ENCODE data around the gene N4BP3.
"Not testable (repeated sequence)": the region's sequence is repeated elsewhere in the genome, so short reads cannot be mapped to it uniquely, and the experiment has no call there.

The N4BP3 gene

GRCh38 chr5:178113141-178113787, at the start of gene N4BP3:
TSS of gene N4BP3 (plus strand) at chr5:178113532. CDS start at chr5:178119584, 6,052 bp downstream.
- DNase-seq: peak; percentile 88

- DNase-seq: no peak
These were observed 45.6 kb upstream of the N4BP3 start for GRCh38 chr5:178067755-178068154.

GRCh38 chr5:178068293-178068692, 45.0 kb upstream of the N4BP3 start:
- peak; percentile 70 for DNase-seq

- DNase-seq: peak; percentile 13
These were observed 43.4 kb upstream of the N4BP3 start for GRCh38 chr5:178069909-178070308.

- DNase-seq: no peak
These were observed 42.2 kb upstream of the N4BP3 start for GRCh38 chr5:178071108-178071507.

- no peak for DNase-seq
These were observed 40.6 kb upstream of the N4BP3 start for GRCh38 chr5:178072749-178073148.

GRCh38 chr5:178074266-178074952, 38.9 kb upstream of the N4BP3 start:
- DNase-seq: peak; percentile 41

GRCh38 chr5:178076965-178077364, 36.4 kb upstream of the N4BP3 start:
- DNase-seq: not testable (repeated sequence)

- DNase-seq: no peak
These were observed 35.6 kb upstream of the N4BP3 start for GRCh38 chr5:178077751-178078150.

GRCh38 chr5:178078197-178079010, 34.9 kb upstream of the N4BP3 start:
- DNase-seq: no peak

GRCh38 chr5:178080056-178080455, 33.3 kb upstream of the N4BP3 start:
- DNase-seq: no peak

- no peak for DNase-seq
These were observed 32.5 kb upstream of the N4BP3 start for GRCh38 chr5:178080618-178081410.

- DNase-seq: no peak
These were observed 31.6 kb upstream of the N4BP3 start for GRCh38 chr5:178081571-178082243.

- no peak for DNase-seq
These were observed 29.4 kb upstream of the N4BP3 start for GRCh38 chr5:178083922-178084321.

GRCh38 chr5:178085316-178085715, 28.0 kb upstream of the N4BP3 start:
- no peak for DNase-seq

- no peak for DNase-seq
These were observed 27.1 kb upstream of the N4BP3 start for GRCh38 chr5:178086266-178086665.

- DNase-seq: not testable (repeated sequence)
These were observed 26.1 kb upstream of the N4BP3 start for GRCh38 chr5:178087199-178087598.

- DNase-seq: no peak
These were observed 22.5 kb upstream of the N4BP3 start for GRCh38 chr5:178090856-178091255.

- no peak for DNase-seq
These were observed 20.2 kb upstream of the N4BP3 start for GRCh38 chr5:178093134-178093533.

GRCh38 chr5:178094345-178094744, 19.0 kb upstream of the N4BP3 start:
- DNase-seq: no peak

GRCh38 chr5:178098685-178099084, 14.6 kb upstream of the N4BP3 start:
- DNase-seq: no peak

GRCh38 chr5:178103612-178104011, 9.7 kb upstream of the N4BP3 start:
- DNase-seq: no peak

Data from eye (tissue), 1 donor.